Activated T-cell treated with anti-CD3 and anti-CD28 coated beads for 24 hours (primary cell): ENCODE measurements around the gene CUBN.

Experiments
- DNase-seq: peaks from one replicate; pipeline ENCODE4 v3.0.0-alpha.2; 2020; ENCODE audit warnings: low read depth

Gene CUBN

DNA sequence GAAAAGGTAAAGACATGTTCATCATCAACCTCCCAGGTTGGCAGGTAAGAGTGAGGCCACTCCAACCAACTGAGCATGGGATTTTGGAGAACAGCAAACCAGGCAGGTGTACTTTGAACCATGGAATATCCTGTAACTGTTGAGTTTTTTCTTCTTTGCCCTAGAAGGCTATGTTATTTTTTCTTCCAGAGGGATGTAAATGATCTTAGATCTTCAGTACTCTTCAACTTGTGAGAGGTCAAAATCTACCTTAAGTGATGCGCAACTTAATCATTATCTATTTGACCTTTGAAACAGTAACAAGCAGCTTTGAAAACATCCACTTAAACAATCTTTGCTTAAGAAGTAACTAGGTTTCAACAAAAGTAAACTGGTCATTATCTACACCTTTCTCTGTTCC, at the start of gene CUBN:
TSS of gene CUBN (minus strand) at position 71 of the 400 bp plus-strand sequence. CDS start at position 25, 46 bp downstream.
- no peak for DNase-seq

- no peak for DNase-seq
Observed at GRCh38 chr10:17179002-17179401, 49.4 kb upstream of the CUBN start.

- DNase-seq, result no peak
Observed at GRCh38 chr10:17178006-17178405, 48.4 kb upstream of the CUBN start.

DNA sequence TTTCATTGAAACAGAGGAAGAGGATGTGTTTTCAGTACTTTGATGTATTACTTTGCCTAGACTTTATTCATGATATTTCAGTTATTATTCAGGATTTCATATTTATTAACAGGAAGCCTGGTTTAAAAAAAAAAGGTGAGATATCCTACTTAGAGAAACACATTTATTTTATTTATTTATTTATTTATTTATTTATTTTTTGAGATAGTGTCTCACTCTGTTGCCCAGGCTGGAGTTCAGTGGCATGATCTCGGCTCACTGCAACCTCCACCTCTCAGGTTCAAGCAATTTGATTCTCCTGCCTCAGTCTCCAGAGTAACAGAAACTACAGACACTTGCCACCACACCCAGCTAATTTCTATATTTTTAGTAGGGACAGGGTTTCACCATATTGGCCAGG, 47.4 kb upstream of the CUBN start:
- DNase-seq, result no peak

DNA sequence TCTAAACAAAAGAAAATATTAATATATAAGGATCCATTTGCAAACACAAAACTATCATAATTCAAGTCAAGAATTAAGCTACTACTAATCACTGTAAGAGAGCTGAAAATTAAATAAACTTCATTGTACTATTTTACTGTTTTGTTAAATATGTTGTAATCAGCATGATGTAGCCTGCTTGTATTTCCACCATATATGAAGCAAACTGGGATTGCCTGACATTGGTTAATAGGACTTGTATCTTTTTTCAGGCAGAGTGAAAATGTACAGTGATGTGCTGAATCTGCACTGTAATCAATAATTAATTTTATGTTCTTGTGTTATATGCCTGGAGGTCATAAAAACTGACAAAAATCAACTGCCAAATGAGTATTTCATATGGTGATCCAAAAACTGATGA, 46.5 kb upstream of the CUBN start:
- no peak for DNase-seq

DNA sequence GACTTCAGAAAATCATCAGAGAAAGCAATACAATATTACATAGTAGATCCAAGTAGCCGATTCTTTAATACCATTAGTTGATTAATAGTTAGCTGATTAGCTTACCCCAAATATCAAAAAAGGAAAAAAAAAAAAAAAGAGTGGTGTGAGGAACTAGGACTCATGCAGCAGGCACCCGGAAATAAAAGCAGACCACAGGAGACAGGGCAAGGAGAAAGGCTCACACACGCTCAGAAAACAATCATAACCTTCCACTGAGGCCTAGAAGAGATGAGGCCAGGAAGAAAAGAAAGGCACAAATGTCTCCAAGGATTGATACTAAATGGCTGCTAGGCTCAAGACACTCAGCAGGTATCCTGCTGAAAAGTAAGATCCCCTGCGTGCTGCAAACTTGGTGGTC, 45.9 kb upstream of the CUBN start:
- no peak for DNase-seq

DNA sequence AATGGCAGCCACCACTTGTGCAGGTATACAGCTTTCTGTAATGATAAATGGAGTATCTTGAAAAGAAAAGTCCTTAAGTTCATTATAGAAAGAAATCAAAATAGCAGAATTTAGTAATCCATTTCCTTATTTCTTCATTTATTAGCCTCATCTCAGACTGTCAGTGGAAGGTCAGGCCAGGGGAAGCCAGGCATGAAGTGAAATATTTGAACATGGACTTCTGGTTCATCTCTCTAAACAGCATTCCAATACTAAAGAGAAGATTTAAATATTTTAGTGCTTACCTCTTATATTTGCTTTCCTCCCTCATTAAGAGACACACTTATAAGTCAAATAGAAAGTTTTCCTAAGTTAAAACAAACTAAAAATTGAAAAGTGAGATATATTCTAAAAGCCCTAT, 45.0 kb upstream of the CUBN start:
- no peak for DNase-seq

DNA sequence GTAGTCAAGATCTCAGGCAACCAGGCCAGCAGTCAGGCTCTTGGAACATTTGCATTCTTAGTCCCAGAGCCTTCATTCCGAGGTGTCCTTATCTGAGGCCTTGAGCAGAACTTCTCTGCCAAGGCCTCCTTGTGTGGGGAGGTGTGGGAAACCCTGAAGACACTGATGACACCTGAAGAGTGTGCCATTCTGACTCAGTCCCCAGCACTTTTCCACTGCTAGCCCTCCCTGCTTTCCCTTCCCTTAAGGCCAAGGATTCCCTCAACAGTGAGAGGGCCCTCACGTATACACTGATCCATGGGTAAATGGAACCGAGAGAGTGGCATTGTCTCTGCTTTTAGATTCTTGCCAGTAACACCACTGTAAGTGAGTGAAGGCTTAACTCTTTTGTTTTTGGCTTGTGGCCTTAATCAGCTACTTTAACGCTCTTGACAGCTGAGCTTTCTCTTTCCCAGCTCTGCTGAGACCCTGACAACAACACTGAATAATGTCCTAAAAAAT, 41.6 kb upstream of the CUBN start:
- no peak for DNase-seq

GRCh38 chr10:17169803-17170202, 40.2 kb upstream of the CUBN start:
- no peak for DNase-seq

- no peak for DNase-seq
Observed at GRCh38 chr10:17166699-17167098, 37.1 kb upstream of the CUBN start.

DNA sequence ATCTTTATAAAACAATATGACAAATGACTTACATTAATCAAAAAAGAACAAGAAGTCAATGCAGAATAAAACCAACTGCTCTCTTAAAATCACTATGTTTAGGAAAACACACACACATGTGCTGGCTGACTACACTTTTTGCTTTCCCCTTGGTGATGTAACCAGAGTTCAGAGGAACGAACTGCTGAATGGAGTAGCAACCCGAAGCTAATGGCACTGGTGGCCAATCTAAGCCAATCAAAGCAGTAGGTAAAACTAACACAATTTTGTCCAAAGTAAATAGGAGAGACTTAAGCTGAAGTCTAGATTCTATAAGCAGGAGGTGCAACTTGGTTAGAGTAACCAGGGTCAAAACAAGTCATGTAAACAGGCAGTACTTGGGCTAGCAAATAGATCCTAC, 33.2 kb upstream of the CUBN start:
- no peak for DNase-seq

GRCh38 chr10:17161775-17162174, 32.2 kb upstream of the CUBN start:
- DNase-seq, result no peak

- no peak for DNase-seq
Observed at GRCh38 chr10:17157024-17157423, 27.4 kb upstream of the CUBN start.

DNA sequence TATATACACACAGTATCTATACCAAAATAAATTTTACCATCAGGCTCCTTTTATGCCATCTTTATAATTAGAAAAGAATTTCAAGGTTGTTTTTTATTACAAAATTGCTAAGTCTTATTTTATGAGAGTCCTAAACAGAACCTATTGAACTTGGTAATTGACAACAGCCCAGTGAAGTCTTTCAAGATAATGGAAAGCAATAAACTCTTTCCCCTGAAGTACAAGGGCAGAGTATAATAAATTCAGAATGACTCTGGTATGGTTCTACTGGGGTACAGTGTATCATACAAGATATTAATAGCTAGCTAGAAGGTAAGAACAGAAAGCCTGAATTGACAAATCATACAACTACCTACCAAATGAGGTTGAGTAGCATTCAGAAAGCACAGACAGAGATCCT, 26.2 kb upstream of the CUBN start:
- DNase-seq, result no peak

DNA sequence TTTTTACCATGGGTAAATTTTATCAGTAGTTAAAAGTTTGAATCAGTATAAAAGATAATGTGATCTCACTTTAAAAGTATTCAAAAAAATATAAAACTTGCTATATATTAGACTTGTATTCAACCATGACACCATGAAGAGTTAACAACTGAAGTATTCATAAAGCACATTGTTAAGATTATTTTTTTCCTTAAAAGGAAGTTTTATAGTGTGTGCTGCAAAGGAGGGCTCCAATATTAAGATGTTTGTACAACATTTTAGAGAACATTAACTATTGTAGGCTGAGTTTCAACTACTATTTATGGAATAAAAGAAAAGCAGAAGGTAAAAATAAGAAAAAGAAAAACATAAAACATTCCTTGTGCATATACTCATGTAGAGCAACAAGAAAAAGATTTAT, 24.5 kb upstream of the CUBN start:
- no peak for DNase-seq

GRCh38 chr10:17153321-17153720, 23.7 kb upstream of the CUBN start:
- no peak for DNase-seq

- DNase-seq, result no peak
Observed at GRCh38 chr10:17151716-17152115, 22.1 kb upstream of the CUBN start.

GRCh38 chr10:17147884-17148489, 18.4 kb upstream of the CUBN start:
- no peak for DNase-seq

- no peak for DNase-seq
Observed at GRCh38 chr10:17146892-17147291, 17.3 kb upstream of the CUBN start.

- DNase-seq, result no peak
Observed at GRCh38 chr10:17145239-17145638, 15.6 kb upstream of the CUBN start.

DNA sequence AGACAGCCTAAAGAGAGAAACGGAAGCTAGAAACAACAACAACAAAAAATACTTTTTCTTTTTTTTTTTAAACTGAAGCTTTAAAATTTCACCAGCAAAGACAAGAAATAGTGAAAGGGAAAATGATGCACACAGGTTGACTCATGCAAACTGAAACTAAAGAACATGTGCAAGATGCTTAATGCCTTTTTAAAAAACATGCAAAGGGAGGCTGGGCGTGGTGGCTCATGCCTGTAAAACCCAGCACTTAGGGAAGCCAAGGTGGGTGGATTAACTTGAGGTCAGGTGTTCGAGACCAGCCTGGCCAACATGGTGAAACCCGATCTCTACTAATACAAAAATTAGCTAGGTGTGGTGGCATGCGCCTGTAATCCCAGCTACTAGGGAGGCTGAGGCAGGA, 15.1 kb upstream of the CUBN start:
- peak; percentile 47 for DNase-seq

GRCh38 chr10:17144032-17144431, 14.4 kb upstream of the CUBN start:
- no peak for DNase-seq

GRCh38 chr10:17143055-17143690, 13.6 kb upstream of the CUBN start:
- DNase-seq, result no peak
